ENCODE data around the gene BIRC7. TPM values are rescaled to one million over a fixed set of nuclear protein-coding genes. Genes with fewer than 3 reads are reported as not detected.

Gene BIRC7
- total RNA-seq, 2 donors from 2014 or later = not detected

GRCh38 chr20:63285636-63286615 lies 50.2 kb downstream of the BIRC7 start:
- no peak overlapping the region for H3K4me3 Mint-ChIP-seq
- H3K27me3 Mint-ChIP-seq = no peaks in the 10 kb centered on the region
- no peaks in the 10 kb centered on the region for H3K9me3 Mint-ChIP-seq
- H3K4me1 Mint-ChIP-seq (ENCODE audit: low read depth in 2 of 2) = no peaks in the 10 kb centered on the region
- ATAC-seq (no peak), DNase-seq (ENCODE audit: low spot score) (no peak)
- no peaks in the 10 kb centered on the region for H3K36me3 Mint-ChIP-seq
- no peak overlapping the region for H3K27ac Mint-ChIP-seq

GRCh38 chr20:63286781-63287696 lies 51.3 kb downstream of the BIRC7 start:
- Mint-ChIP-seq H3K36me3 (no peaks in the 10 kb centered on the region), H3K9me3 (no peaks in the 10 kb centered on the region), H3K4me1 (ENCODE audit: low read depth in 2 of 2) (no peaks in the 10 kb centered on the region), H3K27ac (no peak overlapping the region), H3K27me3 (no peaks in the 10 kb centered on the region), H3K4me3 (no peak overlapping the region)
- DNase-seq (ENCODE audit: low spot score) (no peak), ATAC-seq (no peak)

GRCh38 chr20:63287697-63288580 lies 52.2 kb downstream of the BIRC7 start:
- Mint-ChIP-seq H3K27me3 (no peaks in the 10 kb centered on the region), H3K27ac (no peak overlapping the region), H3K36me3 (no peaks in the 10 kb centered on the region), H3K4me1 (ENCODE audit: low read depth in 2 of 2) (no peaks in the 10 kb centered on the region), H3K9me3 (no peaks in the 10 kb centered on the region), H3K4me3 (no peak overlapping the region)
- DNase-seq (ENCODE audit: low spot score) (no peak), ATAC-seq (no peak)

GRCh38 chr20:63288581-63289251 lies 53.0 kb downstream of the BIRC7 start:
- no peak overlapping the region for H3K4me3 Mint-ChIP-seq
- no peaks in the 10 kb centered on the region for H3K9me3 Mint-ChIP-seq
- no peaks in the 10 kb centered on the region for H3K36me3 Mint-ChIP-seq
- DNase-seq (ENCODE audit: low spot score) (no peak), ATAC-seq (no peak)
- no peaks in the 10 kb centered on the region for H3K4me1 Mint-ChIP-seq (ENCODE audit: low read depth in 2 of 2)
- no peak overlapping the region for H3K27ac Mint-ChIP-seq
- H3K27me3 Mint-ChIP-seq = no peaks in the 10 kb centered on the region

- Mint-ChIP-seq H3K36me3 (no peaks in the 10 kb centered on the region), H3K27me3 (no peaks in the 10 kb centered on the region), H3K9me3 (no peaks in the 10 kb centered on the region), H3K4me1 (ENCODE audit: low read depth in 2 of 2) (no peaks in the 10 kb centered on the region), H3K4me3 (no peak overlapping the region), H3K27ac (no peak overlapping the region)
- no peak for ATAC-seq
- no peak for DNase-seq (ENCODE audit: low spot score)
Observed at GRCh38 chr20:63289311-63290135, 53.8 kb downstream of the BIRC7 start.

Other genes starting within 250 kb of the BIRC7 start
- gene BHLHE23, start 228.9 kb upstream of the BIRC7 start, total RNA-seq = not detected
- gene YTHDF1, start 19.8 kb upstream of the BIRC7 start, total RNA-seq = 10 to 100 TPM; 38.2 to 47.6 TPM
- not detected for gene NKAIN4, start 18.6 kb downstream of the BIRC7 start, total RNA-seq
- 100 to 1,000 TPM in 1 of 2 donors, 10 to 100 TPM in 1; 87.2 to 144 TPM for gene ARFGAP1, start 36.9 kb downstream of the BIRC7 start, total RNA-seq
- not detected for gene COL20A1, start 57.3 kb downstream of the BIRC7 start, total RNA-seq
- gene CHRNA4, start 125.4 kb downstream of the BIRC7 start, total RNA-seq = not detected
- gene KCNQ2, start 236.8 kb downstream of the BIRC7 start, total RNA-seq = not detected

Measured in natural killer cell treated with Interleukin-12 subunit alpha and Interleukin-12 subunit beta and Interleukin-15 and Interleukin-18, amount 100 ng/mL, for 72 hours (primary cell).